H9 (cell line): ENCODE data around the gene SOX1. TPM values are rescaled to one million over a fixed set of nuclear protein-coding genes. Genes with fewer than 3 reads are reported as not detected.

ENCODE experiments used
- DNase-seq: peaks from one replicate; pipeline ENCODE4 v3.0.0-alpha.2; 2017
- H2AFZ ChIP-seq: one replicate; pipeline ENCODE4 v1.6.1; 2013; ENCODE audit warnings: mild to moderate bottlenecking, low read length, control low read depth, moderate library complexity
- H2AK5ac ChIP-seq: 2 replicates; pipeline ENCODE4 v1.6.1; 2013; ENCODE audit warnings: low read length, control low read depth, mixed read lengths; ENCODE audit not compliant: insufficient read length
- H2BK120ac ChIP-seq: one replicate; pipeline ENCODE4 v1.6.1; 2013; ENCODE audit warnings: low read depth, mild to moderate bottlenecking, low read length, control low read depth, inconsistent platforms; ENCODE audit not compliant: poor library complexity, severe bottlenecking
- H2BK12ac ChIP-seq: 2 replicates; pipeline ENCODE4 v1.6.1; 2013; ENCODE audit warnings: low read length, control low read depth, mixed read lengths, low read depth; ENCODE audit not compliant: insufficient read length
- H2BK15ac ChIP-seq: 2 replicates; pipeline ENCODE4 v1.6.1; 2013; ENCODE audit warnings: low read depth, low read length, control low read depth
- H2BK20ac ChIP-seq: one replicate; pipeline ENCODE4 v1.6.1; 2013; ENCODE audit warnings: low read depth, mild to moderate bottlenecking, low read length, control low read depth, inconsistent platforms; ENCODE audit not compliant: poor library complexity, severe bottlenecking
- H2BK5ac ChIP-seq: 2 replicates; pipeline ENCODE4 v1.6.1; 2013; ENCODE audit warnings: low read length, control low read depth, mixed read lengths; ENCODE audit not compliant: insufficient read length
- H3K14ac ChIP-seq: 2 replicates; pipeline ENCODE4 v1.6.1; 2013; ENCODE audit warnings: low read length, control low read depth; ENCODE audit not compliant: insufficient read depth
- H3K18ac ChIP-seq: 2 replicates; pipeline ENCODE4 v1.6.1; 2013; ENCODE audit warnings: low read depth, mild to moderate bottlenecking, mixed read lengths, low read length, control low read depth; ENCODE audit not compliant: insufficient read length
- H3K23ac ChIP-seq: 2 replicates; pipeline ENCODE4 v1.6.1; 2013; ENCODE audit warnings: low read length, control low read depth, mixed read lengths, low read depth; ENCODE audit not compliant: insufficient read length
- H3K23me2 ChIP-seq: 2 replicates; pipeline ENCODE4 v1.6.1; 2013; ENCODE audit warnings: low read depth, mild to moderate bottlenecking, mixed read lengths, low read length, control low read depth; ENCODE audit not compliant: insufficient read length, poor library complexity, severe bottlenecking
- H3K27ac ChIP-seq: 2 replicates; pipeline ENCODE4 v1.5.1; 2013; ENCODE audit warnings: low read length, control low read depth, mixed read lengths, low read depth; ENCODE audit not compliant: insufficient read length
- H3K27me3 ChIP-seq: 2 replicates; pipeline ENCODE4 v1.6.1; 2013; ENCODE audit warnings: low read length, control low read depth, inconsistent platforms; ENCODE audit not compliant: insufficient read depth
- H3K4ac ChIP-seq: 2 replicates; pipeline ENCODE4 v1.6.1; 2013; ENCODE audit warnings: low read depth, mild to moderate bottlenecking, control low read depth, inconsistent platforms, low read length, moderate library complexity
- H3K4me1 ChIP-seq: 2 replicates; pipeline ENCODE4 v1.6.1; 2013; ENCODE audit warnings: low read length, control low read depth, inconsistent platforms; ENCODE audit not compliant: insufficient read depth
- H3K4me2 ChIP-seq: 2 replicates; pipeline ENCODE4 v1.6.1; 2013; ENCODE audit warnings: low read length, control low read depth, mixed read lengths; ENCODE audit not compliant: insufficient read length, insufficient read depth
- H3K56ac ChIP-seq: 2 replicates; pipeline ENCODE4 v1.6.1; 2013; ENCODE audit warnings: low read depth, mild to moderate bottlenecking, mixed read lengths, low read length, control low read depth; ENCODE audit not compliant: insufficient read length
- H3K79me1 ChIP-seq: 2 replicates; pipeline ENCODE4 v1.6.1; 2013; ENCODE audit warnings: low read depth, mild to moderate bottlenecking, moderate library complexity, low read length, control low read depth, inconsistent platforms; ENCODE audit not compliant: insufficient read depth, poor library complexity, severe bottlenecking
- H3K79me2 ChIP-seq: 2 replicates; pipeline ENCODE4 v1.6.1; 2013; ENCODE audit warnings: low read length, control low read depth, inconsistent platforms; ENCODE audit not compliant: insufficient read depth
- H3K9ac ChIP-seq: 2 replicates; pipeline ENCODE4 v1.6.1; 2013; ENCODE audit warnings: low read length, control low read depth, mixed read lengths; ENCODE audit not compliant: insufficient read length; ENCODE audit errors: extremely low read depth
- H3K9me3 ChIP-seq: one replicate; pipeline ENCODE4 v1.6.1; 2013; ENCODE audit warnings: low read depth, low read length, inconsistent platforms; ENCODE audit not compliant: control insufficient read depth
- H3T11ph ChIP-seq: one replicate; pipeline ENCODE4 v1.6.1; 2013; ENCODE audit warnings: mild to moderate bottlenecking, low read length, control low read depth, inconsistent platforms
- H4K20me1 ChIP-seq: one replicate; pipeline ENCODE4 v1.6.1; 2013; ENCODE audit not compliant: control insufficient read depth, insufficient read length, insufficient read depth
- H4K5ac ChIP-seq: 2 replicates; pipeline ENCODE4 v1.6.1; 2013; ENCODE audit warnings: low read depth, mild to moderate bottlenecking, mixed read lengths, low read length, control low read depth; ENCODE audit not compliant: insufficient read length
- H4K8ac ChIP-seq: replicated peaks from 2 replicates; pipeline ENCODE4 v1.6.1; 2013; ENCODE audit warnings: low read length, control low read depth, mixed read lengths, low read depth; ENCODE audit not compliant: insufficient read length
- H4K91ac ChIP-seq: 2 replicates; pipeline ENCODE4 v1.6.1; 2013; ENCODE audit warnings: low read depth, mild to moderate bottlenecking, moderate library complexity, mixed read lengths, low read length, control low read depth; ENCODE audit not compliant: insufficient read length
- H3K27ac Mint-ChIP-seq, 3 experiments: 2 replicates in 2 of 3; 3 replicates in 1 of 3; pipeline ENCODE4 v1.8.0; 2020 to 2021; ENCODE audit warnings: mixed read lengths in 3 of 3, mild to moderate bottlenecking in 1 of 3, moderate library complexity in 1 of 3
- H3K27me3 Mint-ChIP-seq: 2 replicates; pipeline ENCODE4 v1.8.0; 2021; ENCODE audit warnings: low read depth, mild to moderate bottlenecking, moderate library complexity, mixed read lengths
- H3K36me3 Mint-ChIP-seq, 3 experiments: 2 replicates in 2 of 3; 3 replicates in 1 of 3; pipeline ENCODE4 v1.8.0; 2020 to 2021; ENCODE audit warnings: low read depth in 3 of 3, mixed read lengths in 3 of 3; ENCODE audit not compliant: insufficient read depth in 1 of 3
- H3K4me1 Mint-ChIP-seq, 2 experiments: 2 replicates each; pipeline ENCODE4 v1.8.0; 2020; ENCODE audit warnings: mixed read lengths in 2 of 2
- H3K4me3 Mint-ChIP-seq, 2 experiments: 2 replicates in 1 of 2; 3 replicates in 1 of 2; pipeline ENCODE4 v1.8.0; 2020 to 2021; ENCODE audit warnings: mild to moderate bottlenecking in 2 of 2, mixed read lengths in 2 of 2, moderate library complexity in 1 of 2
- H3K9me3 Mint-ChIP-seq, 2 experiments: 2 replicates in 1 of 2; 3 replicates in 1 of 2; pipeline ENCODE4 v1.8.0; 2020; ENCODE audit warnings: mild to moderate bottlenecking in 2 of 2, mixed read lengths in 2 of 2, moderate library complexity in 1 of 2
- WGBS: extraction: QIAGEN DNeasy Blood & Tissue Kit; methylation state at CpG from one replicate; pipeline ENCODE4 v1.1.7; 2013; ENCODE audit warnings: missing lambda C conversion rate, low lambda C conversion rate, mixed read lengths; ENCODE audit not compliant: insufficient read length; ENCODE audit errors: extremely low coverage; 5-methylcytosine and 5-hydroxymethylcytosine counted together
- total RNA-seq: library from RNA; stranded (reverse); gene quantifications from 2 replicates; pipeline ENCODE4 v1.2.1, GENCODE V29; 2021
- TF ChIP-seq, protein P1 (sequence below): fragments of 200-600 bp; sonication (generic); conservative IDR thresholded peaks from 3 replicates; pipeline ENCODE4 v1.8.0; 2021; ENCODE audit warnings: antibody characterized with exemption, mild to moderate bottlenecking

Gene SOX1
- total RNA-seq, 1 experiment from 2014 or later, result 0.17 TPM

DNA sequence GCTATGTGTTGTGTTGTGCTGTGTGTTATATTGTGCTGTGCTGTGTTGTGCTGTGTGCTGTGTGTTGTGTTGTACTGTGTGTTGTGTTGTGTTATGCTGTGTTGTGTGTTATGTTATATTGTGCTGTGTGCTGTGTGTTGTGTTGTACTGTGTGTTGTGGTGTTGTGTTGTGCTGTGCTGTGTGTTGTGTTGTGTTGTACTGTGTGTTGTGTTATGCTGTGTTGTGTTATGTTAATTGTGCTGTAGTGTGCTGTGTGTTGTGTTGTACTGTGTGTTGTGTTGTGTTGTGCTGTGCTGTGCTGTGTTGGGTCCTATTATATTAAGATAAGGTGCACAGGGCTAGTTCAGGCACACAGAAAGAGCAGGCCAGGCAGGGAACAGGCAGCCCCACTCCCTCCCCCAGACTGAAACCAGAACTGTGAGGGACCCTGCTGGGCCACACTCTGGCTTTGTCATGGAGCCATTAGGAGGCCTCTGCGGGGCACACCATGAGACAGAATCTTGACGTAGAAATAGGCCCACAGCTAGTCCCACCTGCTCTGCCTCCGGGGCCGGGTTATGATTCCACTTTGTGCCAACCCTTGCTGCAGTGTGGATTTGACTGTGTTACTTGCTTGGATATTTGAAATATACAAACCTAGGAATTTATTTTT, 12.1 kb downstream of the SOX1 start:
- Histone ChIP-seq H3K23ac (peak overlapping the region; percentile 5), H3K4ac (no peak overlapping the region), H3K9me3 (no peaks in the 10 kb centered on the region), H2BK12ac (no peak overlapping the region), H3K23me2 (no peaks in the 10 kb centered on the region), H2BK120ac (no peak overlapping the region), H3K18ac (peak overlapping the region; percentile 40), H4K5ac (peak overlapping the region; percentile 8), H3K9ac (no peak overlapping the region), H3K4me2 (no peak overlapping the region), H3K27ac (no peak overlapping the region), H3K27me3 (peaks cover 33% of the 10 kb centered on the region), H3K4me1 (peaks cover 6% of the 10 kb centered on the region; the same call in 1 of the 2 replicates), H2AK5ac (peak overlapping the region; percentile 33), H4K91ac (no peak overlapping the region), H2AFZ (no peak overlapping the region), H2BK5ac (no peak overlapping the region), H3K14ac (no peak overlapping the region), H3T11ph (no peak overlapping the region), H3K79me2 (no peaks in the 10 kb centered on the region), H4K20me1 (no peaks in the 10 kb centered on the region), H3K79me1 (no peaks in the 10 kb centered on the region), H3K56ac (no peak overlapping the region), H4K8ac (peak overlapping the region; percentile 3), H2BK15ac (no peak overlapping the region), H2BK20ac (no peak overlapping the region)
- TF ChIP-seq, protein P1, sequence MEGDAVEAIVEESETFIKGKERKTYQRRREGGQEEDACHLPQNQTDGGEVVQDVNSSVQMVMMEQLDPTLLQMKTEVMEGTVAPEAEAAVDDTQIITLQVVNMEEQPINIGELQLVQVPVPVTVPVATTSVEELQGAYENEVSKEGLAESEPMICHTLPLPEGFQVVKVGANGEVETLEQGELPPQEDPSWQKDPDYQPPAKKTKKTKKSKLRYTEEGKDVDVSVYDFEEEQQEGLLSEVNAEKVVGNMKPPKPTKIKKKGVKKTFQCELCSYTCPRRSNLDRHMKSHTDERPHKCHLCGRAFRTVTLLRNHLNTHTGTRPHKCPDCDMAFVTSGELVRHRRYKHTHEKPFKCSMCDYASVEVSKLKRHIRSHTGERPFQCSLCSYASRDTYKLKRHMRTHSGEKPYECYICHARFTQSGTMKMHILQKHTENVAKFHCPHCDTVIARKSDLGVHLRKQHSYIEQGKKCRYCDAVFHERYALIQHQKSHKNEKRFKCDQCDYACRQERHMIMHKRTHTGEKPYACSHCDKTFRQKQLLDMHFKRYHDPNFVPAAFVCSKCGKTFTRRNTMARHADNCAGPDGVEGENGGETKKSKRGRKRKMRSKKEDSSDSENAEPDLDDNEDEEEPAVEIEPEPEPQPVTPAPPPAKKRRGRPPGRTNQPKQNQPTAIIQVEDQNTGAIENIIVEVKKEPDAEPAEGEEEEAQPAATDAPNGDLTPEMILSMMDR, result no peak
- Mint-ChIP-seq H3K4me1 (peaks cover 21 to 26% of the 10 kb centered on the region in 2 experiments), H3K36me3 (peaks cover 4 to 5% (median 4%) of the 10 kb centered on the region in 3 experiments; a peak in 5 of 7 replicates), H3K4me3 (no peak overlapping the region), H3K9me3 (peaks cover 6 to 10% of the 10 kb centered on the region in 2 experiments), H3K27ac (no peak overlapping the region), H3K27me3 (peaks cover 69% of the 10 kb centered on the region)
- no CpG with 5 or more reads among the region's 4 CpGs for WGBS
- DNase-seq, result peak; percentile 71
